Measurements from ENCODE around the gene EYA3.

The EYA3 gene

GRCh38 chr1:28096210-28097099 lies 8.0 kb upstream of the EYA3 start:
- DNase-seq (ENCODE audit: low spot score in 2 of 2) (peak in 1 of 2 donors; percentile 22), ATAC-seq (no peak)
- H3K4me1 Mint-ChIP-seq = no peaks in the 10 kb centered on the region
- H3K36me3 Mint-ChIP-seq = no peaks in the 10 kb centered on the region
- H3K27ac Mint-ChIP-seq = no peak overlapping the region
- no peaks in the 10 kb centered on the region for H3K9me3 Mint-ChIP-seq
- H3K4me3 Mint-ChIP-seq = no peak overlapping the region

- Mint-ChIP-seq H3K4me1 (peaks cover 30% of the 10 kb centered on the region), H3K27ac (peak overlapping the region; percentile 12), H3K36me3 (peaks cover 14% of the 10 kb centered on the region), H3K9me3 (no peaks in the 10 kb centered on the region), H3K4me3 (peak overlapping the region; percentile 3)
- peak; percentile 82 to 89 for DNase-seq (ENCODE audit: low spot score in 2 of 2)
- no peak for ATAC-seq
These were observed 2.8 kb upstream of the EYA3 start for GRCh38 chr1:28091043-28091781.

- Mint-ChIP-seq H3K4me1 (peaks cover 39% of the 10 kb centered on the region), H3K36me3 (peaks cover 14% of the 10 kb centered on the region), H3K4me3 (peak overlapping the region; percentile 91), H3K27ac (peak overlapping the region; percentile 96), H3K9me3 (no peaks in the 10 kb centered on the region)
- ATAC-seq (peak; percentile 1), DNase-seq (ENCODE audit: low spot score in 2 of 2) (no peak)
These were observed 719 bp downstream of the EYA3 start for GRCh38 chr1:28087614-28088167.

- Mint-ChIP-seq H3K36me3 (peaks cover 14% of the 10 kb centered on the region), H3K9me3 (no peaks in the 10 kb centered on the region), H3K4me1 (peaks cover 39% of the 10 kb centered on the region), H3K27ac (peak overlapping the region; percentile 96), H3K4me3 (peak overlapping the region; percentile 91)
- peak in 1 of 2 donors; percentile 37 for DNase-seq (ENCODE audit: low spot score in 2 of 2)
- ATAC-seq = no peak
These were observed 1.8 kb downstream of the EYA3 start for GRCh38 chr1:28086651-28087050.

GRCh38 chr1:28085129-28085528 lies 3.3 kb downstream of the EYA3 start:
- Mint-ChIP-seq H3K36me3 (peaks cover 24% of the 10 kb centered on the region), H3K4me1 (peaks cover 31% of the 10 kb centered on the region), H3K4me3 (no peak overlapping the region), H3K27ac (no peak overlapping the region), H3K9me3 (no peaks in the 10 kb centered on the region)
- DNase-seq (ENCODE audit: low spot score in 2 of 2) (peak in 1 of 2 donors; percentile 15), ATAC-seq (no peak)

DNA sequence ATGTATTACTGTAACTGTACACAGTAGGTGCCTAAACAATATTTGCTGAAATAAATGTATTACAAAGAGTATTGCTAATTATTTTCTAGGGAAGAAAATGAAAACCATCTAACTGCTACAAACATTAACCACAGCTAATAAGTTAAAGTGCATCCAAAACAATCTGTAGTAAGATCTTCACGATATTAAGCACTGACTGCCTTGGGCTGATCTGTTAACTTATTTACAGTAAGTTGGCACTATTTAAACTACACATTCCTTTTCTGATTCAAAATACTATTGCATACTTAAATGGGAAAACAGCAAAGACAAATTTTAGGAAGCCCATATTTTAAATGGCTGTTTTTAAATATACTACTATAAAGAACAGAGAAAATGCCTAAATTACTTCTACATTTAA lies 4.5 kb downstream of the EYA3 start:
- DNase-seq (ENCODE audit: low spot score in 2 of 2) (no peak), ATAC-seq (no peak)
- H3K36me3 Mint-ChIP-seq = peaks cover 33% of the 10 kb centered on the region
- no peaks in the 10 kb centered on the region for H3K9me3 Mint-ChIP-seq
- peaks cover 30% of the 10 kb centered on the region for H3K4me1 Mint-ChIP-seq
- no peak overlapping the region for H3K4me3 Mint-ChIP-seq
- no peak overlapping the region for H3K27ac Mint-ChIP-seq

- peak; percentile 65 for ATAC-seq
- Mint-ChIP-seq H3K27ac (no peak overlapping the region), H3K36me3 (peaks cover 53% of the 10 kb centered on the region), H3K9me3 (no peaks in the 10 kb centered on the region), H3K4me3 (no peak overlapping the region), H3K4me1 (peaks cover 16% of the 10 kb centered on the region)
- no peak for DNase-seq (ENCODE audit: low spot score in 2 of 2)
These were observed 9.5 kb downstream of the EYA3 start for GRCh38 chr1:28078680-28079626.

GRCh38 chr1:28078262-28078661 lies 10.1 kb downstream of the EYA3 start:
- Mint-ChIP-seq H3K4me3 (no peak overlapping the region), H3K36me3 (peaks cover 53% of the 10 kb centered on the region), H3K27ac (no peak overlapping the region), H3K4me1 (peaks cover 16% of the 10 kb centered on the region), H3K9me3 (no peaks in the 10 kb centered on the region)
- DNase-seq (ENCODE audit: low spot score in 2 of 2) (no peak), ATAC-seq (no peak)

- peaks cover 19% of the 10 kb centered on the region for H3K4me1 Mint-ChIP-seq
- peaks cover 42% of the 10 kb centered on the region for H3K36me3 Mint-ChIP-seq
- H3K27ac Mint-ChIP-seq = no peak overlapping the region
- no peaks in the 10 kb centered on the region for H3K9me3 Mint-ChIP-seq
- DNase-seq (ENCODE audit: low spot score in 2 of 2) (no peak), ATAC-seq (no peak)
- no peak overlapping the region for H3K4me3 Mint-ChIP-seq
These were observed 13.4 kb downstream of the EYA3 start for GRCh38 chr1:28074892-28075511.

DNA sequence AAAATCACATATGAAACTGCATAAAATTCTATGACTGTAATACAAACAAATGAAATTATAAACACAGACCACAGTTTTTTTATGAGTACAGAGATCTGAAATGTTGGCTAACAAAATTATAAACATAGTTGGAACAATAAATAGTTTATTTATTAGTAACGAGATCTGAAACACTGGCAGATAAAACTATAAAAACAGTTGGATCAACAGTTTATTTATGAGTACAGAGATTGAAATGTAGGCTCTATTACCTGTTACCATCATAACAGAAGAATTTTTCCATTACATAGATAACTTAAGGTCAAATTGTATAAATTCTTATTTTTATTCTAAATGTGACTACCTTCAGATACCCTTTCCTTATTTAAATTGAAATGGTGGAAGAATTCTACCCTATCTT lies 14.5 kb downstream of the EYA3 start:
- H3K4me1 Mint-ChIP-seq = peaks cover 26% of the 10 kb centered on the region
- no peak for ATAC-seq
- no peaks in the 10 kb centered on the region for H3K9me3 Mint-ChIP-seq
- H3K27ac Mint-ChIP-seq = no peak overlapping the region
- H3K4me3 Mint-ChIP-seq = no peak overlapping the region
- no peak for DNase-seq (ENCODE audit: low spot score in 2 of 2)
- H3K36me3 Mint-ChIP-seq = peaks cover 33% of the 10 kb centered on the region

DNA sequence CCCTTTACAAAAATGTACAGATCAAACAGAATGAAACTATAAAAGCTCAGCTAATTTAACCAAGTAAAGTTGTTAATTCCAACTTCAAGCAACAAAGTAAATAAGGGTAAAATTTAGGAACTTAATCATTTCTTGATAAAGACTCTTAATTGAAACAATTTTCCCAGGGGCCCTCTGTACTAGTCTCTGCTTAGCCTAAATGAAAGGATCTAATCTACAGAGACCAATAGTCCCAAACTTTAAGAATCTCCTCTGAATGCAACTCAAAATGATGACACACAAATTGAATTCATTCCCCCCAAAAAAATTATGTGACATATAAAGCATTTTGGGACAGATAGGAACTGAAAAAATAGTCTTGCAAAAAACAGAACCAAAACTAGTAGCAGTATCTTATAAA lies 16.6 kb downstream of the EYA3 start:
- H3K9me3 Mint-ChIP-seq = no peaks in the 10 kb centered on the region
- no peak overlapping the region for H3K27ac Mint-ChIP-seq
- no peak for DNase-seq (ENCODE audit: low spot score in 2 of 2)
- peaks cover 13% of the 10 kb centered on the region for H3K36me3 Mint-ChIP-seq
- no peak overlapping the region for H3K4me3 Mint-ChIP-seq
- H3K4me1 Mint-ChIP-seq = peaks cover 26% of the 10 kb centered on the region
- no peak for ATAC-seq

DNA sequence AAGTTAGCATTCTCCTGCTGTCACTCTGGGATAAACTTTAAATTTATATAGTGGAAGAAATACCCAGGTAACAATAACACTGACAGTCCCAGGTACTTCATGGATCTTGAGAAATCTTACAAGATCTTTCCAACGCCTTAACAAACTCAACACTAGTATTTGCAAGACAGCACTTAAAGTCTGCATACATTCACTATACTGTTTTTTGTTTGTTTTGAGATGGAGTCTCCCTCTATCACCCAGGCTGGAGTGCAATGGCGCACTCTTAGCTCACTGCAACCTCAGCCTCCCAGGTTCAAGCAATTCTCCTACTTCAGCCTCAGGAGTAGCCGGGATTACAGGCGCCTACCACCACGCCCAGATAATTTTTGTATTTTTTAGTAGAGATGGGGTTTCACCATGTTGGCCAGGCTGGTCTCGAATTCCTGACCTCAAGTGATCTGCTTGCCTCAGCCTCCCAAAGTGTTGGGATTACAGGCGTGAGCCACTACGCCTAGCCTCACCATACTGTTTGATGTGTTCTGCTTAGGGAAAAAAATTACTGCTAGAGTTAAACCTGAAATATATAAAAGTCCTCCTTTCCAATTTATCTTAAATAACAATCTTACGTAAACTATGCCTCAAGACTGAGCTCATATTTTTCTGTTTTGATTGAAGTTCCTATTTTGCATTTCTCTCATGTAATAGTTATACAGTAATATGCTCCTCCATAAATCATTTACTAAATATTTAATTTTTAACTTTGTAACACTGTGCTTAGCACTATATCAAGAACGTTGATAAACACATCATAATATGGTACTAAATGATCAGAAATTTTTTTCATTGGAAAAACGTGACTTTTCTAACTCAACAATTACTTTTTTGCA lies 17.5 kb downstream of the EYA3 start:
- peaks cover 25% of the 10 kb centered on the region for H3K4me1 Mint-ChIP-seq
- no peaks in the 10 kb centered on the region for H3K9me3 Mint-ChIP-seq
- ATAC-seq = no peak
- no peak overlapping the region for H3K27ac Mint-ChIP-seq
- no peak overlapping the region for H3K4me3 Mint-ChIP-seq
- DNase-seq (ENCODE audit: low spot score in 2 of 2) = no peak
- peaks cover 10% of the 10 kb centered on the region for H3K36me3 Mint-ChIP-seq

DNA sequence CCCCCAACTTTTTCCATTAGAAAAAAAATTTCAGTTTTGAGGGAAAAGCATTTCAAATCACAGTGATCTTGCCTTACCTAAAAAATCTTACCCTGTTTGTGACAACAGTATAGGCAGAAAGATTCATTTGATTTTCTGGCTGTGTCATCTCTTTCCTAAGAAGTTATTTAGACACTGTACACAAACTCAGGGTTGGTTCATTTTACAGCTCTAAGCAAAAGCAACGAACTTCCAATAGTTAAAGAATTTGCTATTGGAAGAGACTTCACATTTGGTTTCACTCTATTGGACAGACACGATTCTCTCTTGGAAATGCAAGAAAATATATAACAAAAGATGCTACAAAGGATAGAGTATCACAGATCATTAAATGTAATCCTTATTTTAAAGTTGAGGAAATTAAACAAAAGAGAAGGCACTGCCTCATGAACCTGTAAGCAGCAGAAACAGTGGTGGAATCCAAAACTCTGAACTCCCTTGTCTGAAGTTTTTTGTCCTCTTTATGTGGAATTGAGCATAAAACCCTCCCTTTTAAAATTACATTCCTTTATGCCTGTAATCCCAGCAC lies 20.8 kb downstream of the EYA3 start:
- DNase-seq (ENCODE audit: low spot score in 2 of 2) (no peak), ATAC-seq (no peak)
- peaks cover 10% of the 10 kb centered on the region for H3K4me1 Mint-ChIP-seq

More for the DNA sequence above, 20.8 kb downstream of the EYA3 start:
- H3K36me3 Mint-ChIP-seq = peaks cover 12% of the 10 kb centered on the region
- H3K27ac Mint-ChIP-seq = no peak overlapping the region
- no peaks in the 10 kb centered on the region for H3K9me3 Mint-ChIP-seq
- no peak overlapping the region for H3K4me3 Mint-ChIP-seq
